DND-41 (cell line): ENCODE results near the gene DDIT3.

ENCODE experiments used
- ATAC-seq: fragments of 200-7000 bp; cut with Tn5 transposase; 3 replicates; pipeline ENCODE4 v1.9.1; 2021; ENCODE audit warnings: low read depth; ENCODE audit not compliant: insufficient read depth
- DNase-seq: peaks from one replicate; pipeline ENCODE4 v3.0.0-alpha.2; 2020
- H2AFZ ChIP-seq: 2 replicates; pipeline ENCODE4 v1.6.0; 2012; ENCODE audit warnings: low read depth, low read length
- H3K27ac ChIP-seq: 2 replicates; pipeline ENCODE4 v1.5.1; 2012; ENCODE audit warnings: low read length, inconsistent platforms
- H3K27me3 ChIP-seq: fragments of 200-600 bp; sonication (generic); 2 replicates; pipeline ENCODE4 v1.6.0; 2012; ENCODE audit warnings: low read length, mild to moderate bottlenecking, inconsistent platforms; ENCODE audit not compliant: insufficient read depth, poor library complexity
- H3K36me3 ChIP-seq: 2 replicates; pipeline ENCODE4 v1.5.1; 2012; ENCODE audit warnings: low read length, inconsistent platforms; ENCODE audit not compliant: insufficient read depth
- H3K4me1 ChIP-seq: 2 replicates; pipeline ENCODE4 v1.5.1; 2012; ENCODE audit warnings: mild to moderate bottlenecking, low read length; ENCODE audit not compliant: insufficient read depth
- H3K4me2 ChIP-seq: 2 replicates; pipeline ENCODE4 v1.6.0; 2012; ENCODE audit warnings: mild to moderate bottlenecking, moderate library complexity, low read length, inconsistent platforms; ENCODE audit not compliant: insufficient read depth
- H3K4me3 ChIP-seq, 2 experiments: fragments of 200-600 bp in 1 of 2; shearing (Covaris generic) in 1 of 2; 2 replicates each; pipeline ENCODE4 v1.5.1; 2012 to 2016; ENCODE audit warnings: inconsistent platforms in 2 of 2, low read length in 2 of 2, mild to moderate bottlenecking in 2 of 2, low read depth in 1 of 2, moderate library complexity in 1 of 2
- H3K79me2 ChIP-seq: 2 replicates; pipeline ENCODE4 v1.6.0; 2012; ENCODE audit warnings: low read length, inconsistent platforms; ENCODE audit not compliant: insufficient read depth
- H3K9ac ChIP-seq: 2 replicates; pipeline ENCODE4 v1.6.0; 2012; ENCODE audit warnings: low read depth, mild to moderate bottlenecking, inconsistent platforms, low read length, moderate library complexity
- H3K9me3 ChIP-seq: 2 replicates; pipeline ENCODE4 v1.5.1; 2012; ENCODE audit warnings: low read length, moderate library complexity, mild to moderate bottlenecking, inconsistent platforms; ENCODE audit not compliant: insufficient read depth, severe bottlenecking
- H4K20me1 ChIP-seq: 2 replicates; pipeline ENCODE4 v1.6.0; 2012; ENCODE audit warnings: low read length; ENCODE audit not compliant: insufficient read depth
- EZH2 ChIP-seq: IDR thresholded peaks from 3 replicates; pipeline ENCODE4 v1.6.1; 2012; ENCODE audit warnings: borderline replicate concordance, low read depth, mild to moderate bottlenecking, moderate library complexity, low read length, inconsistent platforms; ENCODE audit not compliant: severe bottlenecking
- TF ChIP-seq, protein P1 (sequence below): IDR thresholded peaks from 2 replicates; pipeline ENCODE4 v1.5.1; 2012; ENCODE audit warnings: borderline replicate concordance, low read length, moderate library complexity, mild to moderate bottlenecking; ENCODE audit not compliant: poor library complexity, severe bottlenecking; ENCODE audit errors: extremely low read depth

The DDIT3 gene

DNA sequence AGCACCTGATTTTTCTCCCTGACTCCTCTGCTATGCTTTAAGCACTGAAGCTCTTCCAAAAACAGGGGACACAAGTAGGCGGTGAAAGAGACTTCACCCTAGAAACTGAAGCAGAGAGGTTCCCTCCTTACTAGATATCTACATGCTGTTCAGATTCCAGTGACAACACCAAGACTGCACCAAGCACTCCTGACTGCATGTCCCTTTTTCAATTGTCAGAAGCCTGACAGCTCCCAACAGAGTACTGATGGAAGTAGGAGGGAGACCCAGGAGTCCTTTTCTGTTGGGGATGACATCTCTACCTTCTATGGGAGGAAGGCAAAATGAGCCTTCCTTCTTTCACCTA, 16.3 kb upstream of the DDIT3 start:
- ATAC-seq: no peak
- peaks cover 88% of the 10 kb centered on the region for H3K36me3 ChIP-seq

DNA sequence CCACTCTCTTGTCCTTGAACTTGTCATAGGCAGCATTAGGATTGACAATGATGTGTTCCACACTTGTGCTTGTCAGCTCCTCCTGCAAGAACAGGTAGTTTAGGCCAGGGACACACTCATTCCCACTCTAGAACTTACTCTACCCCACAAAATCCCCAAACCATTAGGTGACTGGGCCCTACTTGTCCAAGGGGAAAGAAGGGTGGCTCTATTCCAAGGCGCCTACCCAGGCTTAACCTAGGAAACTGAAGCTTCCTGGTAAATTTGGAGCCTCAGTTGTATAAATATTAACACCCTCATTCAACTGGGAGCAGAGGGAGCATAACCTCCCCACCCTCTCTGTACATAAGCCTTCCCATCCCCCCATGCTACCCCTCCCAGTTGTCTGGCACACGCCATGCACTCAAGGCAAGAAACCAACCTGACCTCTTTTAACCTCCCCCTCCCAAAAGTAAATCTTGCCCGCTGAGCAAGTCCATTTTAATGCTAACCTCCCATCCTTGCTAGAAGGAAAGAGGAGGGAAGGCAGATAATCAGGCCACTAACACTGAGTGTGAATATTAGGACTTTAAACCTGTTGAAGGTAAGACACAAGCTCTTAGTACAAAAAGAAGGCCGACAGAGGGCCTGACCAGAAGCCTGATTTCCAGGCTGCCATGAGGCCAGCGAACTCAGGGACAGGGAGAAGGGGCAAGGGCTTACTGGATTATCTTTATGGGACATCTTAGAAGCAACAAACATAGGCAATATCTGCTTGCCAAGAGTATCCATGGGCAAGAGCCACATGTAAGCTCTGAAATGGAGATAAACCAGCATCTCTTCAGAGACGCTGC, 15.7 kb upstream of the DDIT3 start:
- Histone ChIP-seq H3K79me2 (peaks cover 4% of the 10 kb centered on the region; the same call in 1 of the 2 replicates), H3K4me2 (no peak overlapping the region), H3K4me1 (no peaks in the 10 kb centered on the region), H3K27me3 (no peaks in the 10 kb centered on the region), H2AFZ (no peak overlapping the region), H3K36me3 (peaks cover 88% of the 10 kb centered on the region), H3K9ac (no peak overlapping the region), H4K20me1 (peaks cover 9% of the 10 kb centered on the region; the same call in 1 of the 2 replicates), H3K27ac (no peak overlapping the region), H3K4me3 (no peak overlapping the region), H3K9me3 (no peaks in the 10 kb centered on the region)
- TF ChIP-seq, protein P1, sequence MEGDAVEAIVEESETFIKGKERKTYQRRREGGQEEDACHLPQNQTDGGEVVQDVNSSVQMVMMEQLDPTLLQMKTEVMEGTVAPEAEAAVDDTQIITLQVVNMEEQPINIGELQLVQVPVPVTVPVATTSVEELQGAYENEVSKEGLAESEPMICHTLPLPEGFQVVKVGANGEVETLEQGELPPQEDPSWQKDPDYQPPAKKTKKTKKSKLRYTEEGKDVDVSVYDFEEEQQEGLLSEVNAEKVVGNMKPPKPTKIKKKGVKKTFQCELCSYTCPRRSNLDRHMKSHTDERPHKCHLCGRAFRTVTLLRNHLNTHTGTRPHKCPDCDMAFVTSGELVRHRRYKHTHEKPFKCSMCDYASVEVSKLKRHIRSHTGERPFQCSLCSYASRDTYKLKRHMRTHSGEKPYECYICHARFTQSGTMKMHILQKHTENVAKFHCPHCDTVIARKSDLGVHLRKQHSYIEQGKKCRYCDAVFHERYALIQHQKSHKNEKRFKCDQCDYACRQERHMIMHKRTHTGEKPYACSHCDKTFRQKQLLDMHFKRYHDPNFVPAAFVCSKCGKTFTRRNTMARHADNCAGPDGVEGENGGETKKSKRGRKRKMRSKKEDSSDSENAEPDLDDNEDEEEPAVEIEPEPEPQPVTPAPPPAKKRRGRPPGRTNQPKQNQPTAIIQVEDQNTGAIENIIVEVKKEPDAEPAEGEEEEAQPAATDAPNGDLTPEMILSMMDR: no peak
- no peak for TF ChIP-seq EZH2
- DNase-seq (no peak), ATAC-seq (no peak)

More for the DNA sequence above, 16.3 kb upstream of the DDIT3 start:
- TF ChIP-seq, protein P1: no peak
- no peak for TF ChIP-seq EZH2
- peaks cover 4% of the 10 kb centered on the region; the same call in 1 of the 2 replicates for H3K79me2 ChIP-seq
- H3K4me3 ChIP-seq: no peak overlapping the region
- H3K27me3 ChIP-seq: no peaks in the 10 kb centered on the region
- no peak overlapping the region for H3K4me2 ChIP-seq
- no peak overlapping the region for H2AFZ ChIP-seq
- H3K27ac ChIP-seq: no peak overlapping the region
- H3K9ac ChIP-seq: no peak overlapping the region
- H4K20me1 ChIP-seq: peaks cover 9% of the 10 kb centered on the region; the same call in 1 of the 2 replicates
- no peaks in the 10 kb centered on the region for H3K4me1 ChIP-seq
- H3K9me3 ChIP-seq: no peaks in the 10 kb centered on the region
- no peak for DNase-seq

DNA sequence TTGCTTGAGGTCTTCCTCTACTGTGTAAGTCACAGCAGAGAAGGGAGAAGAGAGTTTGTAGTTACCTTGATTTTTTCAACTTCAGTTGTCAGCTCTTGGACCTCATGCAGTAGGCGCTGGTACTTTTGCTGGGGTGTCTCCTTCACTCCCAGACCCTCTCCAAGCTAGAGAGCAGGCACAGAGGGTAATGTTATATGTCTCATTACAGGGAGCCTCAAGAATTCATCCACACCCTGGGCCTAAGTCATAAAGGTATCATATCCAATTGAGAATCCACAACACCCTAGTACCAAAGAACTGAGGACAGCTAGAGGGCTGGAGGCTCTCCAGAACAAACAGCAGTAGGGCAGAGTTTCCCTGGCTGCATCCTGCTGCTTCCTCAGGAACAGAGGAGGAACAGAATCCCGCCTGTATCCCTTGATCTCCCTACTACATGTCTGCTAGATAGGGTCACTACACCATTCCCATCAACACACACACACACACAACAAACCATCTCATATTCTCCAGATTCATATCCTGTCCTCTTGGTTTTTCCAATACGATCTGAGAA, 14.8 kb upstream of the DDIT3 start:
- H3K4me2 ChIP-seq: no peak overlapping the region
- no peaks in the 10 kb centered on the region for H3K4me1 ChIP-seq
- H3K9me3 ChIP-seq: no peaks in the 10 kb centered on the region
- H3K79me2 ChIP-seq: peaks cover 4% of the 10 kb centered on the region; the same call in 1 of the 2 replicates
- H3K9ac ChIP-seq: no peak overlapping the region
- H3K36me3 ChIP-seq: peaks cover 88% of the 10 kb centered on the region
- ATAC-seq (no peak), DNase-seq (no peak)
- no peak overlapping the region for H3K27ac ChIP-seq
- no peak overlapping the region for H3K4me3 ChIP-seq
- no peaks in the 10 kb centered on the region for H3K27me3 ChIP-seq
- H4K20me1 ChIP-seq: peaks cover 14% of the 10 kb centered on the region; the same call in 1 of the 2 replicates
- TF ChIP-seq, protein P1: no peak
- TF ChIP-seq EZH2: no peak
- H2AFZ ChIP-seq: no peak overlapping the region
